ENCODE results near the gene CCDC154. TPM values are rescaled to one million over a fixed set of nuclear protein-coding genes. Genes with fewer than 3 reads are reported as not detected.

The CCDC154 gene, protein sequence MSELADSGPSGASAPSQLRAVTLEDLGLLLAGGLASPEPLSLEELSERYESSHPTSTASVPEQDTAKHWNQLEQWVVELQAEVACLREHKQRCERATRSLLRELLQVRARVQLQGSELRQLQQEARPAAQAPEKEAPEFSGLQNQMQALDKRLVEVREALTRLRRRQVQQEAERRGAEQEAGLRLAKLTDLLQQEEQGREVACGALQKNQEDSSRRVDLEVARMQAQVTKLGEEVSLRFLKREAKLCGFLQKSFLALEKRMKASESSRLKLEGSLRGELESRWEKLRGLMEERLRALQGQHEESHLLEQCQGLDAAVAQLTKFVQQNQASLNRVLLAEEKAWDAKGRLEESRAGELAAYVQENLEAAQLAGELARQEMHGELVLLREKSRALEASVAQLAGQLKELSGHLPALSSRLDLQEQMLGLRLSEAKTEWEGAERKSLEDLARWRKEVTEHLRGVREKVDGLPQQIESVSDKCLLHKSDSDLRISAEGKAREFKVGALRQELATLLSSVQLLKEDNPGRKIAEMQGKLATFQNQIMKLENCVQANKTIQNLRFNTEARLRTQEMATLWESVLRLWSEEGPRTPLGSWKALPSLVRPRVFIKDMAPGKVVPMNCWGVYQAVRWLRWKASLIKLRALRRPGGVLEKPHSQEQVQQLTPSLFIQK
- total RNA-seq, result under 1 TPM; 0.63 to 0.81 TPM

DNA sequence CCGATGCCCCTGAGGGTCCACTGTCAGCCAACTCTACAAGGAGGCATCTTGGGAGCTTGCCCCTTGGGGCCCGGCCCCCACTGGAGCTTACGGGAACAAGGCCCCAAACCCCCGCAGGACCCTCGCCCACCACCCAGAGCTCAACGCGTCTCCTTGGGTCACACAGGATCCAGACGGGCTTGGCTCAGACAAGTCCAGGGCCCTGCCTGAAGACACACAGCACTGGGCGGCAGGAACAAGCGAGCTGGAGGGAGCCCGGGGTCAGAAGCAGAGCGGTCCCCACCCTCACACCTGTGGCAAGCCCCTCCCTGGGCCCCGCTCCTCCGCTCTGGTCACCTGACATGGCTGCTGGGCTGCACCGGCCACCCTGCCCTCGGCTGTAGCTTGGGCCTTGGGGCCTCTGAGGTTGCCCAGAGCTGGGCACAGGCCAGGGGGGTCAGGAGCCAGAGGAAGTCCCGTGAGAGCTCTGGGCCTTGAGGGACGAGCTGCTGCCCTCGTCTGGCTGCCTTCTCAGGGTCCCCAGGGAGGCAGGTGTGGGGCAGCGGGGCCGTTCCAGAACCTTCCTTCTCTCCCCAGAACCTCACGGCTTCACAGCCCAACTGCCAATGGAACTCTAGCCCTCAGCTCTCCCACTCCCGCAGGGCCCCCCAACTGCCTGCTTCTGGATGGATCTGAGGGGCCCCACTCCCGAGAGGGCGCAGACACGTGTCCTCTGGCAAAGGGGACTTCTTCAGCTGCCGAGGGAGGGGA, at the start of gene CCDC154:
TSS of gene CCDC154 (minus strand) at position 577 of the 750 bp plus-strand sequence. CDS start at position 343, 234 bp downstream.
- no peak within 1 kb of the TSS for H3K27ac ChIP-seq

DNA sequence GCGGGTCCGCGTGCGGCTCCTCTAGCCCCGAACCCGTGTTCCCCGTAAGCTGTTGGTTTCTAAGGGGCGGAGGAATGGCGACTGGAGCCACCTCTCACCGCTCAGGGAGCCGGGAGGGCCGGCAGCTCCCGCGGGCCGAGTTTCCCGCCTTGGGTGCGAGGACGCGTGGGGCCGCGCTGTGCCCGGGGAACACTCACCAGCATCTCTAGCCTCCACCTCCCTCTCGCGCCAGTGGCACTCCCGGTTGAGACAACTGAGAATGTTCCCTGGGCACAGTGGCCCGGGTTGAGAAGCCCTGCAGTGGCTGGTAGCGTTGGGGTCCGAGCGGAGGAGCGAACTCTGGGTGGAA, 49.4 kb upstream of the CCDC154 start:
- DNase-seq (ENCODE audit: low spot score), result no peak
- Histone ChIP-seq H3K27me3 (replicated peaks; ENCODE audit: insufficient read depth) (no peaks in the 10 kb centered on the region), H3K4me3 (peak overlapping the region; percentile 95), H3K4me1 (ENCODE audit: control insufficient read depth in 1 of 2, low read depth in 2 of 2) (peaks cover 11 to 22% of the 10 kb centered on the region in 2 donors), H3K9me3 (no peaks in the 10 kb centered on the region), H3K27ac (peak overlapping the region; percentile 79 to 89), H3K36me3 (peaks cover 23% of the 10 kb centered on the region)
- TF ChIP-seq, protein P1, sequence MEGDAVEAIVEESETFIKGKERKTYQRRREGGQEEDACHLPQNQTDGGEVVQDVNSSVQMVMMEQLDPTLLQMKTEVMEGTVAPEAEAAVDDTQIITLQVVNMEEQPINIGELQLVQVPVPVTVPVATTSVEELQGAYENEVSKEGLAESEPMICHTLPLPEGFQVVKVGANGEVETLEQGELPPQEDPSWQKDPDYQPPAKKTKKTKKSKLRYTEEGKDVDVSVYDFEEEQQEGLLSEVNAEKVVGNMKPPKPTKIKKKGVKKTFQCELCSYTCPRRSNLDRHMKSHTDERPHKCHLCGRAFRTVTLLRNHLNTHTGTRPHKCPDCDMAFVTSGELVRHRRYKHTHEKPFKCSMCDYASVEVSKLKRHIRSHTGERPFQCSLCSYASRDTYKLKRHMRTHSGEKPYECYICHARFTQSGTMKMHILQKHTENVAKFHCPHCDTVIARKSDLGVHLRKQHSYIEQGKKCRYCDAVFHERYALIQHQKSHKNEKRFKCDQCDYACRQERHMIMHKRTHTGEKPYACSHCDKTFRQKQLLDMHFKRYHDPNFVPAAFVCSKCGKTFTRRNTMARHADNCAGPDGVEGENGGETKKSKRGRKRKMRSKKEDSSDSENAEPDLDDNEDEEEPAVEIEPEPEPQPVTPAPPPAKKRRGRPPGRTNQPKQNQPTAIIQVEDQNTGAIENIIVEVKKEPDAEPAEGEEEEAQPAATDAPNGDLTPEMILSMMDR (IDR thresholded peaks at IDR 0.05), result no peak
- no peak for ATAC-seq (ENCODE audit: insufficient number of reproducible peaks, low FRiP score, low read depth)

More for the DNA sequence above, at the start of gene CCDC154:
- DNase-seq (ENCODE audit: low spot score), result no peak
- H3K9me3 ChIP-seq, result no peaks in the 10 kb centered on the region
- H3K4me1 ChIP-seq (ENCODE audit: control insufficient read depth in 1 of 2, low read depth in 2 of 2), result no peaks in the 10 kb centered on the region
- no peaks in the 10 kb centered on the region for H3K27me3 ChIP-seq (replicated peaks; ENCODE audit: insufficient read depth)
- TF ChIP-seq, protein P1 (IDR thresholded peaks at IDR 0.05), result no peak
- peaks cover 7% of the 10 kb centered on the region for H3K36me3 ChIP-seq
- H3K4me3 ChIP-seq, result no peak within 1 kb of the TSS
- no peak for ATAC-seq (ENCODE audit: insufficient number of reproducible peaks, low FRiP score, low read depth)

DNA sequence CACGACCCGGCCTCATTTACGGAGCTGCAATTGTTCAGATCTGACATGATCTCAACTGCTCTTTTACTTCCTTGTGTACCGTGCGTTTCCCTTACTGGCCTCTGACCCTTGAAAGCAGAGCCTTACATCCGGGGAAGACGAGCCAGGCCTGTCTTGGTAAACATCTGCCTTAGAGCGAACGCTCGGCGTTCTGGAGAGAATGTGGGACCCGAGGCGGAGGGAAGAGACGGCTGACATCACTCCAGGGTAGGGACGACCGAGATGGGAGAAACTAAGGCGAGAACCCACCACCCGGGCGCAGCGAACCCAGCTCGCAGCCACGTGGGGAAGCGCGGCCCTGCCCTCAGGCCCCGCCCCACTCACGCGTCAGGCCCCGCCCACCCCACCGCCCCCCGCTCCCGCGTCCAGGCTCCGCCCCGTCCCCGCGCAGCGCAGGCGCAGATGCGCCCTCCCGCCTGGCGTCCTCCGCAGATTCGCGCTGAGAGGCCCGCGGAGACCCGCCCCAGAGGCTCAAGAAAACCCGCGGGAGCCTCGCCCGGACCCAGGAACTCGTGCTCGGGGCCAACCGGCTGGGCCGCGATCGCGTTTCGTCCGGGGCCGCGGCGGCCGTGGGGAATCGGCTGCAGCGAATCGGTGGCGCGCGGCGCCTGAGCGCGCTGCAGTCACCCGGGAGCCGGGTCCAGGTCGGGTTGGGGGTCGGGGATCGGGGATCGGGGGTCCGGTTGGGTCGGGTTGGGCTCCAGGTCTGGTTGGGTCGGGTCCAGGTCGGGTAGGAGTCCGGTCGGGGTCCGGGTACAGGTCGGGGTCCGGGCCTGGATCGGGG, 48.8 kb upstream of the CCDC154 start, which contains the start of gene TELO2:
TSS of gene TELO2 (plus strand) at position 438 of the 823 bp plus-strand sequence. CDS start 922 bp downstream, outside the sequence.
- no peak for DNase-seq (ENCODE audit: low spot score)
- peak within 1 kb of the TSS; percentile 79 to 89 for H3K27ac ChIP-seq
- peaks cover 19% of the 10 kb centered on the region for H3K36me3 ChIP-seq
- H3K9me3 ChIP-seq, result no peaks in the 10 kb centered on the region
- peaks cover 11 to 22% of the 10 kb centered on the region in 2 donors for H3K4me1 ChIP-seq (ENCODE audit: control insufficient read depth in 1 of 2, low read depth in 2 of 2)
- no peaks in the 10 kb centered on the region for H3K27me3 ChIP-seq (replicated peaks; ENCODE audit: insufficient read depth)
- peak within 1 kb of the TSS; percentile 95 for H3K4me3 ChIP-seq
- TF ChIP-seq, protein P1 (IDR thresholded peaks at IDR 0.05), result no peak
- ATAC-seq (ENCODE audit: insufficient number of reproducible peaks, low FRiP score, low read depth), result peak; percentile 75

DNA sequence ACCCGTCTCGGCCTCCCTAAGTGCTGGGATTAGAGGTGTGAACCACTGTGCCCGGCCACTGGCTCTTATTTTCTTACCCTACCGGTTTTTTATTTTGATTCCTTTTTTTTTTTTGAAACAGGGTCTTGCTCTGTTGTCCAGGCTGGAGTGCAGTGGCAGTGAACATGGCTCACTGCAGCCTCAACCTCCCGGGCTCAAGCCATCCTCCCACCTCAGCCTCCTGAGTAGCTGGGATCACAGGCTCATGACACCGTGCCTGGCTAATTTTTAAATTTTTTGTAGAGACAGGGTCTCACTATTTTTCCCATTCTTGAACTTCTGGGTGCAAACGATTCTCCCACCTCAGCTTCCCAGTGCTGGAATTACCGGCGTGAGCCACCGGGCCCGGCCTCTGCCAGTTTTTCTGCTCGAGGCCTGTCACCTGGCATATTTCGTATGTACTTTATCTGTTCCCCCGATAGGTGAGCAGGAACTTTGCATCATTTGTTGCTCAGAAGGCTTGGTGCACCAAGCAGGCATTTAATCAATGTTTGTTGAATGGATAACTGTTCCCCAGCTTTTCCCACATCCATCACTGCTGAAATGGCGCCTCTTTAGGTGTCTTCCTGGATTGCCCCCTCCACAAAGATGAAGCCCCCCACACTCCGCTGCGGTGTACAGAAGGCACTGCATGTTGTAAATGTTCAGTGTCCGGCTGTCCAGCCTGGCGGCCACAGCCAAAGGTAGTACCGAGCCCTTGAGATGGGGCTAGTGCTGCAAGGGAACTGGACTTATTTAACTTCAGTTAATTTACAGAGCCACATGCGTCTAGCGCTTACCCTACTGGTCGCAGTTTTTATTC, 47.9 kb upstream of the CCDC154 start:
- Histone ChIP-seq H3K36me3 (peaks cover 12% of the 10 kb centered on the region), H3K4me1 (ENCODE audit: control insufficient read depth in 1 of 2, low read depth in 2 of 2) (peaks cover 11 to 22% of the 10 kb centered on the region in 2 donors), H3K27ac (peak overlapping the region; percentile 57 to 79), H3K4me3 (peak overlapping the region; percentile 95), H3K9me3 (no peaks in the 10 kb centered on the region), H3K27me3 (replicated peaks; ENCODE audit: insufficient read depth) (no peaks in the 10 kb centered on the region)
- DNase-seq (ENCODE audit: low spot score), result no peak
- no peak for ATAC-seq (ENCODE audit: insufficient number of reproducible peaks, low FRiP score, low read depth)
- TF ChIP-seq, protein P1 (IDR thresholded peaks at IDR 0.05), result no peak

All from thoracic aorta (tissue), 2 donors.